Measurements from ENCODE around the gene MOCS1.

GRCh38 chr6:39881851-39882530 is 52.3 kb downstream of the MOCS1 start:
- TF ChIP-seq, protein P1, sequence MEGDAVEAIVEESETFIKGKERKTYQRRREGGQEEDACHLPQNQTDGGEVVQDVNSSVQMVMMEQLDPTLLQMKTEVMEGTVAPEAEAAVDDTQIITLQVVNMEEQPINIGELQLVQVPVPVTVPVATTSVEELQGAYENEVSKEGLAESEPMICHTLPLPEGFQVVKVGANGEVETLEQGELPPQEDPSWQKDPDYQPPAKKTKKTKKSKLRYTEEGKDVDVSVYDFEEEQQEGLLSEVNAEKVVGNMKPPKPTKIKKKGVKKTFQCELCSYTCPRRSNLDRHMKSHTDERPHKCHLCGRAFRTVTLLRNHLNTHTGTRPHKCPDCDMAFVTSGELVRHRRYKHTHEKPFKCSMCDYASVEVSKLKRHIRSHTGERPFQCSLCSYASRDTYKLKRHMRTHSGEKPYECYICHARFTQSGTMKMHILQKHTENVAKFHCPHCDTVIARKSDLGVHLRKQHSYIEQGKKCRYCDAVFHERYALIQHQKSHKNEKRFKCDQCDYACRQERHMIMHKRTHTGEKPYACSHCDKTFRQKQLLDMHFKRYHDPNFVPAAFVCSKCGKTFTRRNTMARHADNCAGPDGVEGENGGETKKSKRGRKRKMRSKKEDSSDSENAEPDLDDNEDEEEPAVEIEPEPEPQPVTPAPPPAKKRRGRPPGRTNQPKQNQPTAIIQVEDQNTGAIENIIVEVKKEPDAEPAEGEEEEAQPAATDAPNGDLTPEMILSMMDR (IDR thresholded peaks at IDR 0.05): no peak
- TF ChIP-seq POLR2A (IDR thresholded peaks at IDR 0.05): no peak
